ENCODE measurements around the gene TBX1.

Gene TBX1

GRCh38 chr22:19816372-19817119 lies 56.0 kb downstream of the TBX1 start:
- no peaks in the 10 kb centered on the region for H3K9me3 ChIP-seq
- H3K27me3 ChIP-seq = no peaks in the 10 kb centered on the region
- no peak overlapping the region for H3K4me3 ChIP-seq
- H3K4me2 ChIP-seq = peak overlapping the region; percentile 69; the same call in 1 of the 2 replicates
- no peak overlapping the region for H3K9ac ChIP-seq
- TF ChIP-seq Cebpa-rat (IDR thresholded peaks at IDR 0.05) = no peak
- peaks cover 68% of the 10 kb centered on the region for H3K4me1 ChIP-seq
- H3K36me3 ChIP-seq = peaks cover 16% of the 10 kb centered on the region; the same call in 1 of the 2 replicates
- H3K27ac ChIP-seq = no peak overlapping the region
- H4K20me1 ChIP-seq = peaks cover 50% of the 10 kb centered on the region
